Astrocyte (in vitro differentiated cells and primary cell): ENCODE results near the gene PPM1K. TPM values are rescaled to one million over a fixed set of nuclear protein-coding genes. Genes with fewer than 3 reads are reported as not detected.

Experiments used
- DNase-seq: peaks from one replicate; pipeline ENCODE4 v3.0.0-alpha.2; 2010; ENCODE audit warnings: low read depth
- FAIRE-seq: peaks from 2 replicates; lab custom pipeline; 2011; peaks lifted over from hg19 to GRCh38; lab: Jason Lieb, UNC
- H2AFZ ChIP-seq: 2 replicates; pipeline ENCODE4 v1.6.0; 2012; ENCODE audit warnings: low read depth, low read length, inconsistent platforms
- H3K27ac ChIP-seq: 2 replicates; pipeline ENCODE4 v1.5.1; 2011; ENCODE audit warnings: low read depth, low read length, inconsistent platforms
- H3K27me3 ChIP-seq: 2 replicates; pipeline ENCODE4 v1.6.0; 2011; ENCODE audit warnings: low read length, inconsistent platforms; ENCODE audit not compliant: insufficient read depth
- H3K36me3 ChIP-seq: 2 replicates; pipeline ENCODE4 v1.5.1; 2011; ENCODE audit warnings: low read length, inconsistent platforms; ENCODE audit not compliant: insufficient read depth
- H3K4me1 ChIP-seq: 2 replicates; pipeline ENCODE4 v1.5.1; 2011; ENCODE audit warnings: low read length, inconsistent platforms; ENCODE audit not compliant: insufficient read depth
- H3K4me2 ChIP-seq: 2 replicates; pipeline ENCODE4 v1.6.0; 2012; ENCODE audit warnings: low read length, inconsistent platforms
- H3K4me3 ChIP-seq: 2 replicates; pipeline ENCODE4 v1.5.1; 2011; ENCODE audit warnings: low read depth, mild to moderate bottlenecking, low read length, inconsistent platforms; ENCODE audit not compliant: insufficient read depth
- H3K79me2 ChIP-seq: 2 replicates; pipeline ENCODE4 v1.6.0; 2012; ENCODE audit warnings: mild to moderate bottlenecking, low read length, inconsistent platforms; ENCODE audit not compliant: insufficient read depth
- H3K9ac ChIP-seq: 2 replicates; pipeline ENCODE4 v1.6.0; 2012; ENCODE audit warnings: mild to moderate bottlenecking, low read length, inconsistent platforms
- H3K9me3 ChIP-seq: 2 replicates; pipeline ENCODE4 v1.5.1; 2012; ENCODE audit warnings: low read depth, mild to moderate bottlenecking, low read length, inconsistent platforms; ENCODE audit not compliant: insufficient read depth
- H4K20me1 ChIP-seq: 2 replicates; pipeline ENCODE4 v1.6.0; 2012; ENCODE audit warnings: low read length, inconsistent platforms; ENCODE audit not compliant: insufficient read depth
- H3K27ac Mint-ChIP-seq: one replicate; pipeline ENCODE4 v1.8.0; 2021; ENCODE audit warnings: mild to moderate bottlenecking, mixed read lengths; ENCODE audit not compliant: unreplicated experiment
- H3K27me3 Mint-ChIP-seq: one replicate; pipeline ENCODE4 v1.8.0; 2021; ENCODE audit warnings: low read depth, mixed read lengths; ENCODE audit not compliant: unreplicated experiment
- H3K36me3 Mint-ChIP-seq: one replicate; pipeline ENCODE4 v1.8.0; 2021; ENCODE audit warnings: low read depth, mixed read lengths; ENCODE audit not compliant: unreplicated experiment
- H3K4me1 Mint-ChIP-seq: one replicate; pipeline ENCODE4 v1.8.0; 2021; ENCODE audit warnings: low read depth, mixed read lengths; ENCODE audit not compliant: unreplicated experiment
- H3K4me3 Mint-ChIP-seq: one replicate; pipeline ENCODE4 v1.8.0; 2021; ENCODE audit warnings: mild to moderate bottlenecking, moderate library complexity, mixed read lengths; ENCODE audit not compliant: unreplicated experiment
- H3K9me3 Mint-ChIP-seq: one replicate; pipeline ENCODE4 v1.8.0; 2021; ENCODE audit warnings: mild to moderate bottlenecking, mixed read lengths; ENCODE audit not compliant: unreplicated experiment
- EZH2 ChIP-seq: IDR thresholded peaks from 2 replicates; pipeline ENCODE4 v1.6.1; 2012; ENCODE audit warnings: mild to moderate bottlenecking, low read length, inconsistent platforms; ENCODE audit not compliant: insufficient read depth
- total RNA-seq: library from RNA; stranded (reverse); gene quantifications from 2 replicates; pipeline ENCODE4 v1.2.1, GENCODE V29; 2021
- TF ChIP-seq, protein P1 (sequence below): IDR thresholded peaks from 2 replicates; pipeline ENCODE4 v1.5.1; 2011; ENCODE audit warnings: low read depth, mild to moderate bottlenecking, inconsistent platforms, low read length, moderate library complexity; ENCODE audit not compliant: insufficient read depth

The PPM1K gene
- total RNA-seq, 1 donor from 2014 or later, result 39.9 TPM

DNA sequence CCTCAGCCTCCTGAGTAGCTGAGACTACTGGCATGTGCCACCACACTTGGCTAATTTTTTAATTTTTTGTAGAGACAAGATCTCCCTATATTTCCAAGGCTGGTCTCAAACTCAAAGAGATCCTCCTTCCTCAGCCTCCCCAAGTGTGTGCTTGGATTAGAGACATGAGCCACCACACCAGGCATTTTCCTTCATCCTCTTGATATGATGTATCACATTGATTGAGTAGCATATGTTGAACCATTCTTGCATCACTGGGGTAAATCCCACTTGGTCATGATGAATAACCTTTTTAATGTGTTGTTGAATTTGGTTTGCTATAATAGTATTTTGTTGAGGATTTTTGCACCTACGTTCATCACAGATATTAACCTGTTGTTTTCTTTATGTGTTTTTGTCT is 24.2 kb upstream of the PPM1K start:
- Mint-ChIP-seq H3K27ac (no peak overlapping the region), H3K4me3 (no peak overlapping the region), H3K4me1 (no peaks in the 10 kb centered on the region), H3K27me3 (peaks cover 1% of the 10 kb centered on the region), H3K36me3 (no peaks in the 10 kb centered on the region), H3K9me3 (peaks cover 11% of the 10 kb centered on the region)
- Histone ChIP-seq H3K4me2 (no peak overlapping the region), H3K4me1 (no peaks in the 10 kb centered on the region), H3K27ac (no peak overlapping the region), H3K4me3 (no peak overlapping the region), H3K27me3 (no peaks in the 10 kb centered on the region), H3K36me3 (no peaks in the 10 kb centered on the region), H3K9me3 (no peaks in the 10 kb centered on the region), H4K20me1 (no peaks in the 10 kb centered on the region), H3K79me2 (no peaks in the 10 kb centered on the region), H2AFZ (no peak overlapping the region), H3K9ac (no peak overlapping the region)
- FAIRE-seq (no peak), DNase-seq (no peak)
- TF ChIP-seq, protein P1, sequence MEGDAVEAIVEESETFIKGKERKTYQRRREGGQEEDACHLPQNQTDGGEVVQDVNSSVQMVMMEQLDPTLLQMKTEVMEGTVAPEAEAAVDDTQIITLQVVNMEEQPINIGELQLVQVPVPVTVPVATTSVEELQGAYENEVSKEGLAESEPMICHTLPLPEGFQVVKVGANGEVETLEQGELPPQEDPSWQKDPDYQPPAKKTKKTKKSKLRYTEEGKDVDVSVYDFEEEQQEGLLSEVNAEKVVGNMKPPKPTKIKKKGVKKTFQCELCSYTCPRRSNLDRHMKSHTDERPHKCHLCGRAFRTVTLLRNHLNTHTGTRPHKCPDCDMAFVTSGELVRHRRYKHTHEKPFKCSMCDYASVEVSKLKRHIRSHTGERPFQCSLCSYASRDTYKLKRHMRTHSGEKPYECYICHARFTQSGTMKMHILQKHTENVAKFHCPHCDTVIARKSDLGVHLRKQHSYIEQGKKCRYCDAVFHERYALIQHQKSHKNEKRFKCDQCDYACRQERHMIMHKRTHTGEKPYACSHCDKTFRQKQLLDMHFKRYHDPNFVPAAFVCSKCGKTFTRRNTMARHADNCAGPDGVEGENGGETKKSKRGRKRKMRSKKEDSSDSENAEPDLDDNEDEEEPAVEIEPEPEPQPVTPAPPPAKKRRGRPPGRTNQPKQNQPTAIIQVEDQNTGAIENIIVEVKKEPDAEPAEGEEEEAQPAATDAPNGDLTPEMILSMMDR, result no peak
- no peak for TF ChIP-seq EZH2

DNA sequence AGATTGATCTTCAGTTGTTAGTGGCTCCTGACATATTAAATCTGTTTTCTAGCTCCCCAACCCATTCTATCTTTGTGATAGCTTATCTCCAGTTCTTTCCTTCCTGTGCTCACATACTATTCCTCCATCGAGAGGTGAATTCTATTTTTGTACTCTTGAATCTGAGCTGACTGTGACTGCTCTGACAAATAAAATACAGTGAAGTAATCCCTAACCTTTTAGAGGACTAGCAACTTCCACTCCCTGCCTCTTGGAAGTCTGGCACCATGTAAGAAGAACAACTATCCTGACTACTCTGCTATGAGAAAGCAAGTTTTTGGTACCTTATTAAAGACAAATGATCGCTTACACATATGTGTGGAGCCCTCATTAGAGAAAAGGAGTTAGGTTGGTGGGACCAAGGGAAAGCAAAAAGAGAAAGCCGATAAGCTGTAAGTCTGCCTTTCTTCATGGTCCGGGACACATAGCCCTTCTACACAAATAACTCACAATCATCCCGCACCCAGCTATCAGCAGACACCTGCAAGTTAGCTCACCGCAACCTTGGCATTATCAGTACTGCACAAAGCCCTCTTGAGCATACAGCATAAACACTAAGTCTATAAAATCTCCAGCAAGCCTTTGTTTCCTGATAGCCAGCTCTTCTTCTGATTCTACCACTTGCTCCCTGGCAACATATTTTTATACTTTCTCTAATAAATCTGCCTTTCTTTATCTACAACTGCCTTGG is 13.5 kb upstream of the PPM1K start:
- no peaks in the 10 kb centered on the region for H3K27me3 ChIP-seq
- no peaks in the 10 kb centered on the region for H3K36me3 ChIP-seq
- Mint-ChIP-seq H3K4me3 (no peak overlapping the region), H3K36me3 (peaks cover 2% of the 10 kb centered on the region), H3K4me1 (no peaks in the 10 kb centered on the region), H3K27me3 (no peaks in the 10 kb centered on the region), H3K27ac (no peak overlapping the region), H3K9me3 (no peaks in the 10 kb centered on the region)
- no peaks in the 10 kb centered on the region for H3K9me3 ChIP-seq
- no peaks in the 10 kb centered on the region for H3K4me1 ChIP-seq
- no peak overlapping the region for H2AFZ ChIP-seq
- DNase-seq (no peak), FAIRE-seq (no peak)
- H3K4me2 ChIP-seq, result no peak overlapping the region
- no peak overlapping the region for H3K9ac ChIP-seq
- no peak for TF ChIP-seq EZH2
- TF ChIP-seq, protein P1, result no peak
- H3K79me2 ChIP-seq, result no peaks in the 10 kb centered on the region
- no peaks in the 10 kb centered on the region for H4K20me1 ChIP-seq
- no peak overlapping the region for H3K4me3 ChIP-seq
- no peak overlapping the region for H3K27ac ChIP-seq

DNA sequence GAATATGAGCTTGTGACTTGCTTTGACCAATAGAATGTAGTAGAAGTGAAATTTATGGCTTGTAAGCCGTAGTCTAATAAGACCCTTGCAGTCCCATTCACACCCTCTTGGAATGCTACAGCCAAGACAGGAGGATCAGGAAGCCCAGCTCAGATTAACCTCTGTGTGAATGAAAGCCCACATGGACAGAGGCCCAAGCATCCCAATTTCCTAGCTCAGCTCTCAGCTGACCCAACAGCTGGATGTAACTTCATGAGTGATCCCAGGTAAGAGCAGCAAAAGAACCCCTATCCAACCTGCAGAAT is 12.8 kb upstream of the PPM1K start:
- FAIRE-seq, result no peak
- Mint-ChIP-seq H3K27me3 (no peaks in the 10 kb centered on the region), H3K4me1 (no peaks in the 10 kb centered on the region), H3K27ac (no peak overlapping the region), H3K9me3 (no peaks in the 10 kb centered on the region), H3K36me3 (peaks cover 2% of the 10 kb centered on the region), H3K4me3 (no peak overlapping the region)
- H3K4me1 ChIP-seq, result no peaks in the 10 kb centered on the region
- no peaks in the 10 kb centered on the region for H3K9me3 ChIP-seq
- no peak overlapping the region for H3K4me2 ChIP-seq
- no peaks in the 10 kb centered on the region for H3K27me3 ChIP-seq
- no peaks in the 10 kb centered on the region for H3K79me2 ChIP-seq
- H3K9ac ChIP-seq, result no peak overlapping the region
- TF ChIP-seq EZH2, result no peak
- TF ChIP-seq, protein P1, result no peak
- no peaks in the 10 kb centered on the region for H3K36me3 ChIP-seq
- H4K20me1 ChIP-seq, result no peaks in the 10 kb centered on the region
- no peak overlapping the region for H3K4me3 ChIP-seq
- no peak overlapping the region for H3K27ac ChIP-seq
- H2AFZ ChIP-seq, result no peak overlapping the region
- DNase-seq, result no peak
